Measurements from ENCODE around the gene MYD88.

DNA sequence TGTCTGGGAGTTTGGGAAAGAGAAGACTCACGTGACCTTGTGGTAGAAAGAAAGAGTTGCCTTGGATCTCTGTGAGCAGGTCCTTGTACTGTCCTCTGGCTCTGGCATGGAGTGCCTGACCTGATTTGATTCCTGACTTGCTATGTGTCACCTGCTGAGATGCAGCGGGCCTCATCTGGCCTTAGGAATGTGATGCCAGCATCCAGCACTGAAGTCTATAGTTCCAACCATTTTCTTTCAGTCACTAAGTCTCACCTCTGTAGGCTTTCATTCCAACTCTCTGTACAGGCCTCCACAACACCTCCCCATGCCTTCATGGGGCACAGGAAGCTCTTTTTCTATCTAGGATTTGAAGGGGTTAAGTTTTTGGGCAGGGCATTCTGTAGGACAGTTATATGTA is 14.8 kb downstream of the MYD88 start:
- TF ChIP-seq, protein P1, sequence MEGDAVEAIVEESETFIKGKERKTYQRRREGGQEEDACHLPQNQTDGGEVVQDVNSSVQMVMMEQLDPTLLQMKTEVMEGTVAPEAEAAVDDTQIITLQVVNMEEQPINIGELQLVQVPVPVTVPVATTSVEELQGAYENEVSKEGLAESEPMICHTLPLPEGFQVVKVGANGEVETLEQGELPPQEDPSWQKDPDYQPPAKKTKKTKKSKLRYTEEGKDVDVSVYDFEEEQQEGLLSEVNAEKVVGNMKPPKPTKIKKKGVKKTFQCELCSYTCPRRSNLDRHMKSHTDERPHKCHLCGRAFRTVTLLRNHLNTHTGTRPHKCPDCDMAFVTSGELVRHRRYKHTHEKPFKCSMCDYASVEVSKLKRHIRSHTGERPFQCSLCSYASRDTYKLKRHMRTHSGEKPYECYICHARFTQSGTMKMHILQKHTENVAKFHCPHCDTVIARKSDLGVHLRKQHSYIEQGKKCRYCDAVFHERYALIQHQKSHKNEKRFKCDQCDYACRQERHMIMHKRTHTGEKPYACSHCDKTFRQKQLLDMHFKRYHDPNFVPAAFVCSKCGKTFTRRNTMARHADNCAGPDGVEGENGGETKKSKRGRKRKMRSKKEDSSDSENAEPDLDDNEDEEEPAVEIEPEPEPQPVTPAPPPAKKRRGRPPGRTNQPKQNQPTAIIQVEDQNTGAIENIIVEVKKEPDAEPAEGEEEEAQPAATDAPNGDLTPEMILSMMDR (IDR thresholded peaks at IDR 0.05; ENCODE audit: poor library complexity), result no peak
- no peak for TF ChIP-seq EZH2 (IDR thresholded peaks at IDR 0.05; ENCODE audit: borderline replicate concordance)
